HG03039 (cell line): ENCODE measurements around the gene ABCB8.

ENCODE experiments used
- ATAC-seq: cut with Tn5 transposase; IDR thresholded peaks from one replicate; pipeline ENCODE4 v1.9.1; 2021; ENCODE audit warnings: mild to moderate bottlenecking, moderate library complexity; ENCODE audit not compliant: unreplicated experiment

Gene ABCB8

GRCh38 chr7:151085329-151085690, 57.1 kb downstream of the ABCB8 start:
- no peak for ATAC-seq

GRCh38 chr7:151085691-151086620, 57.7 kb downstream of the ABCB8 start, which contains the start of gene AGAP3:
Gene AGAP3, plus strand, starts transcription at chr7:151086475. Its CDS starts 267 bp downstream, at chr7:151086742.
- ATAC-seq, result peak; percentile 36

GRCh38 chr7:151086802-151087244, 58.6 kb downstream of the ABCB8 start:
- no peak for ATAC-seq

- no peak for ATAC-seq
These were observed 59.2 kb downstream of the ABCB8 start for GRCh38 chr7:151087245-151088018.

GRCh38 chr7:151088019-151088855, 60.0 kb downstream of the ABCB8 start:
- no peak for ATAC-seq

GRCh38 chr7:151088856-151089699, 60.8 kb downstream of the ABCB8 start:
- no peak for ATAC-seq

GRCh38 chr7:151089893-151090730, 61.9 kb downstream of the ABCB8 start:
- no peak for ATAC-seq

GRCh38 chr7:151091003-151091402, 62.8 kb downstream of the ABCB8 start:
- no peak for ATAC-seq

GRCh38 chr7:151091431-151091830, 63.2 kb downstream of the ABCB8 start:
- no peak for ATAC-seq

GRCh38 chr7:151091988-151092387, 63.7 kb downstream of the ABCB8 start:
- no peak for ATAC-seq

- ATAC-seq, result no peak
These were observed 65.5 kb downstream of the ABCB8 start for GRCh38 chr7:151093748-151094147.

- ATAC-seq, result no peak
These were observed 66.4 kb downstream of the ABCB8 start for GRCh38 chr7:151094675-151095074.

GRCh38 chr7:151095123-151095797, 67.0 kb downstream of the ABCB8 start:
- no peak for ATAC-seq

- no peak for ATAC-seq
These were observed 67.7 kb downstream of the ABCB8 start for GRCh38 chr7:151095828-151096475.
